SK-MEL-5 (cell line): ENCODE results near the gene GCNT4. TPM values are rescaled to one million over a fixed set of nuclear protein-coding genes. Genes with fewer than 3 reads are reported as not detected.

ENCODE experiments used
- small RNA-seq, 2 experiments: library from RNA; depleted of rRNA; stranded (forward); fragments of <200 nt; gene quantifications; one replicate each; pipeline ENCODE3, GENCODE V24; 2014
- total RNA-seq: library from RNA; depleted of rRNA; stranded (reverse); fragments of >200 nt; shearing (Covaris generic); gene quantifications from 2 replicates; pipeline ENCODE4 v1.2.3, GENCODE V29; 2014; rRNA removed

Gene GCNT4
- total RNA-seq, 1 experiment from 2014 or later: 1.1 TPM

Small RNA genes lying within 50 kb of the gene (small RNA-seq; reads per million reads assigned to genes)
- 0 reads per million in 2 experiments for gene AC093259.1

Other genes starting within 250 kb of the GCNT4 start
- 10.2 and 10.5 TPM in 2 replicates for gene FAM169A, start 186.2 kb downstream of the GCNT4 start, total RNA-seq
- gene ANKRD31, start 184.3 kb upstream of the GCNT4 start, total RNA-seq: 0.69 and 0.75 TPM in 2 replicates